ENCODE results near the gene MARK2.

- TF ChIP-seq CTCF (IDR thresholded peaks at IDR 0.05) = no peak
- TF ChIP-seq ZFX (IDR thresholded peaks at IDR 0.05; ENCODE audit: borderline replicate concordance) = no peak
Measured at GRCh38 chr11:63929616-63930015, 90.7 kb downstream of the MARK2 start.
